HepG2 (cell line): ENCODE data around the gene QRICH2. TPM values are rescaled to one million over a fixed set of nuclear protein-coding genes. Genes with fewer than 3 reads are reported as not detected.

Experiments used
- EED ChIP-seq: sonication (generic); formaldehyde crosslinking; IDR thresholded peaks from 2 replicates; pipeline ENCODE4 v1.5.0; 2020; ENCODE audit warnings: mild to moderate bottlenecking, missing genetic modification reagents
- FUBP1 ChIP-seq: sonication (generic); formaldehyde crosslinking; IDR thresholded peaks from 2 replicates; pipeline ENCODE4 v1.5.1; 2020; ENCODE audit warnings: missing genetic modification reagents, mild to moderate bottlenecking, borderline replicate concordance
- HNRNPUL1 ChIP-seq: fragments of 200-400 bp; formaldehyde crosslinking; IDR thresholded peaks from 2 replicates; pipeline ENCODE4 v1.6.1; 2017; ENCODE audit warnings: low read depth, mild to moderate bottlenecking, low read length, moderate library complexity
- JARID2 ChIP-seq: sonication (generic); formaldehyde crosslinking; IDR thresholded peaks from 2 replicates; pipeline ENCODE4 v1.8.1; 2023; ENCODE audit warnings: missing genetic modification reagents, inconsistent platforms; ENCODE audit not compliant: insufficient replicate concordance
- NFYC ChIP-seq: IDR thresholded peaks from 2 replicates; pipeline ENCODE4 v1.6.1; 2016; ENCODE audit warnings: missing genetic modification reagents, missing compliant biosample characterization
- RBM39 ChIP-seq: fragments of 200-400 bp; formaldehyde crosslinking; IDR thresholded peaks from one replicate; pipeline ENCODE4 v1.6.1; 2018; ENCODE audit warnings: antibody characterized with exemption, mild to moderate bottlenecking, low read depth, low read length; ENCODE audit not compliant: poor library complexity, severe bottlenecking
- THAP7 ChIP-seq: sonication (generic); formaldehyde crosslinking; IDR thresholded peaks from 2 replicates; pipeline ENCODE4 v1.8.1; 2023; ENCODE audit warnings: mild to moderate bottlenecking, missing genetic modification reagents
- YEATS2 ChIP-seq: sonication (generic); formaldehyde crosslinking; IDR thresholded peaks from 2 replicates; pipeline ENCODE4 v1.4.0; 2020; ENCODE audit warnings: missing genetic modification reagents, borderline replicate concordance
- ZBTB10 ChIP-seq: sonication (generic); formaldehyde crosslinking; IDR thresholded peaks from 2 replicates; pipeline ENCODE4 v1.4.0; 2020; ENCODE audit warnings: missing genetic modification reagents, borderline replicate concordance
- ZFAT ChIP-seq: sonication (generic); formaldehyde crosslinking; conservative IDR thresholded peaks from 2 replicates; pipeline ENCODE4 v1.8.1; 2023; ENCODE audit warnings: missing genetic modification reagents, inconsistent platforms
- ZFP41 ChIP-seq: sonication (generic); formaldehyde crosslinking; IDR thresholded peaks from 2 replicates; pipeline ENCODE4 v1.4.0; 2020; ENCODE audit warnings: mild to moderate bottlenecking, missing genetic modification reagents, borderline replicate concordance
- ZFP91 ChIP-seq: sonication (generic); formaldehyde crosslinking; IDR thresholded peaks from 2 replicates; pipeline ENCODE4 v1.9.0; 2022; ENCODE audit warnings: missing genetic modification reagents, mild to moderate bottlenecking, borderline replicate concordance
- ZFY ChIP-seq: sonication (generic); formaldehyde crosslinking; IDR thresholded peaks from 2 replicates; pipeline ENCODE4 v1.4.0; 2020; ENCODE audit warnings: missing genetic modification reagents
- ZNF354B ChIP-seq: sonication (generic); formaldehyde crosslinking; IDR thresholded peaks from 2 replicates; pipeline ENCODE4 v1.8.0; 2022; ENCODE audit warnings: mild to moderate bottlenecking, missing genetic modification reagents
- ZNF362 ChIP-seq: sonication (generic); formaldehyde crosslinking; IDR thresholded peaks from 2 replicates; pipeline ENCODE4 v1.4.0; 2020; ENCODE audit warnings: missing genetic modification reagents, mild to moderate bottlenecking, borderline replicate concordance
- ZNF441 ChIP-seq: sonication (generic); formaldehyde crosslinking; IDR thresholded peaks from 2 replicates; pipeline ENCODE4 v1.7.0; 2021; ENCODE audit warnings: missing genetic modification reagents, borderline replicate concordance
- ZNF563 ChIP-seq: sonication (generic); formaldehyde crosslinking; IDR thresholded peaks from 2 replicates; pipeline ENCODE4 v1.8.0; 2022; ENCODE audit warnings: mild to moderate bottlenecking, moderate library complexity, missing genetic modification reagents
- ZNF572 ChIP-seq: sonication (generic); formaldehyde crosslinking; IDR thresholded peaks from 2 replicates; pipeline ENCODE4 v1.5.1; 2020; ENCODE audit warnings: mild to moderate bottlenecking, missing genetic modification reagents
- polyA plus RNA-seq, 8 experiments: library from polyadenylated mRNA; depleted of rRNA in 3 of 8; stranded (reverse) in 7 of 8; unstranded in 1 of 8; fragments of >200 nt; fragmentation: Illumina TruSeq in 4 of 8; extraction: Trizol in 4 of 8; gene quantifications; 2 replicates each; pipeline versions ENCODE4 v1.2.1 to v1.2.3, GENCODE V29; 2011 to 2016; ENCODE audit warnings: low read depth in 4 of 8, missing spikeins in 1 of 8, mixed read lengths in 1 of 8; ENCODE audit not compliant: insufficient read depth in 1 of 8
- total RNA-seq, 5 experiments: library from RNA; depleted of rRNA; stranded (reverse); fragments of >200 nt; fragmentation: Illumina TruSeq; extraction: Trizol; gene quantifications; 2 replicates each; pipeline ENCODE4 v1.2.3, GENCODE V29; 2016; ENCODE audit warnings: low read depth in 1 of 5

Gene QRICH2
- total and polyA plus RNA-seq, 2 of the 13 experiments (the other 11 are each of a cell fraction or from before 2014, with no cell fraction given) = 3.7 to 5.7 TPM

GRCh38 chr17:76246080-76247066 is 61.7 kb downstream of the QRICH2 start (continued):
- TF ChIP-seq ZFP91 (CRISPR knock-in tag) = no peak
- TF ChIP-seq THAP7 (CRISPR knock-in tag) = no peak
- no peak for TF ChIP-seq NFYC (CRISPR knock-in tag)
- TF ChIP-seq YEATS2 (CRISPR knock-in tag) = no peak
- TF ChIP-seq ZNF572 (CRISPR knock-in tag) = 0 out of 2 replicates have a peak, but pooled peaks have one; percentile 63
- TF ChIP-seq ZNF563 (CRISPR knock-in tag) = peak; percentile 12; the same call in 1 of the 2 replicates
- TF ChIP-seq ZNF354B (CRISPR knock-in tag) = no peak
- TF ChIP-seq FUBP1 (CRISPR knock-in tag) = no peak
- no peak for TF ChIP-seq ZNF441 (CRISPR knock-in tag)
- TF ChIP-seq EED = no peak
- TF ChIP-seq JARID2 (CRISPR knock-in tag) = no peak
- TF ChIP-seq ZBTB10 (CRISPR knock-in tag) = no peak
- TF ChIP-seq ZFP41 (CRISPR knock-in tag) = no peak
- TF ChIP-seq ZFY = no peak
- TF ChIP-seq ZNF362 (CRISPR knock-in tag) = no peak
- no peak for TF ChIP-seq HNRNPUL1
- no peak for TF ChIP-seq ZFAT (CRISPR knock-in tag)
- TF ChIP-seq RBM39 = no peak
